GM23248 (cell line): ENCODE results near the gene RAB8B. TPM values are rescaled to one million over a fixed set of nuclear protein-coding genes. Genes with fewer than 3 reads are reported as not detected.
A peak's percentile ranks its signal among the peaks of the same experiment; 100 is the strongest.

ENCODE experiments used
- DNase-seq: peaks from one replicate; pipeline ENCODE4 v3.0.0-alpha.2; 2015
- H2AFZ ChIP-seq: fragments of 200-600 bp; sonication (generic); 2 replicates; pipeline ENCODE4 v1.6.1; 2016; ENCODE audit warnings: antibody characterized with exemption
- H3F3A ChIP-seq: fragments of 200-600 bp; sonication (generic); 2 replicates; pipeline ENCODE4 v1.6.1; 2016; ENCODE audit warnings: mild to moderate bottlenecking, antibody characterized with exemption, mixed run types; ENCODE audit not compliant: insufficient read depth
- H3K27ac ChIP-seq: fragments of 200-600 bp; sonication (generic); 2 replicates; pipeline ENCODE4 v1.5.1; 2016; ENCODE audit warnings: mild to moderate bottlenecking
- H3K27me3 ChIP-seq: fragments of 200-600 bp; sonication (generic); replicated peaks from 2 replicates; pipeline ENCODE4 v1.6.1; 2016; ENCODE audit warnings: mild to moderate bottlenecking; ENCODE audit not compliant: insufficient read depth
- H3K36me3 ChIP-seq: fragments of 200-600 bp; sonication (generic); 2 replicates; pipeline ENCODE4 v1.6.1; 2016; ENCODE audit warnings: low read depth, mild to moderate bottlenecking
- H3K4me1 ChIP-seq: fragments of 200-600 bp; sonication (generic); 2 replicates; pipeline ENCODE4 v1.6.1; 2016; ENCODE audit warnings: mild to moderate bottlenecking; ENCODE audit not compliant: insufficient read depth
- H3K4me2 ChIP-seq: fragments of 200-600 bp; sonication (generic); one replicate; pipeline ENCODE4 v1.6.1; 2016; ENCODE audit warnings: mild to moderate bottlenecking; ENCODE audit not compliant: unreplicated experiment
- H3K4me3 ChIP-seq: fragments of 200-600 bp; sonication (generic); 2 replicates; pipeline ENCODE4 v1.5.1; 2016; ENCODE audit warnings: mild to moderate bottlenecking
- H3K79me2 ChIP-seq: fragments of 200-600 bp; sonication (generic); 2 replicates; pipeline ENCODE4 v1.6.1; 2016; ENCODE audit warnings: mild to moderate bottlenecking; ENCODE audit not compliant: insufficient read depth
- H3K9ac ChIP-seq: fragments of 200-600 bp; sonication (generic); 2 replicates; pipeline ENCODE4 v1.6.1; 2016; ENCODE audit warnings: mild to moderate bottlenecking
- H3K9me2 ChIP-seq: fragments of 200-600 bp; sonication (generic); 2 replicates; pipeline ENCODE4 v1.6.1; 2016; ENCODE audit warnings: mixed run types, mild to moderate bottlenecking, moderate library complexity; ENCODE audit not compliant: insufficient read depth
- H3K9me3 ChIP-seq: fragments of 200-600 bp; sonication (generic); one replicate; pipeline ENCODE4 v1.6.1; 2017; ENCODE audit warnings: low read depth
- H4K20me1 ChIP-seq: fragments of 200-600 bp; sonication (generic); 2 replicates; pipeline ENCODE4 v1.6.0; 2016; ENCODE audit not compliant: insufficient read depth
- EZH2 ChIP-seq: fragments of 200-600 bp; sonication (generic); IDR thresholded peaks from 2 replicates; pipeline ENCODE4 v1.6.1; 2018; ENCODE audit warnings: antibody characterized with exemption, mild to moderate bottlenecking; ENCODE audit not compliant: insufficient read depth, poor library complexity, severe bottlenecking
- EZH2phosphoT487 ChIP-seq: fragments of 200-600 bp; sonication (generic); IDR thresholded peaks from 2 replicates; pipeline ENCODE4 v1.6.1; 2018; ENCODE audit warnings: antibody characterized with exemption, moderate library complexity, mild to moderate bottlenecking, low read depth; ENCODE audit not compliant: insufficient read depth
- WGBS, 2 experiments: methylation state at CpG; one replicate each; pipeline ENCODE4 v1.1.6; 2015 to 2017; ENCODE audit warnings: low lambda C conversion rate in 2 of 2, low coverage in 1 of 2; ENCODE audit errors: missing lambda C conversion rate in 2 of 2; 5-methylcytosine and 5-hydroxymethylcytosine counted together
- in situ Hi-C: fragments of 300-500 bp; cut with MboI; formaldehyde crosslinking; loops from 2 replicates; pipeline ENCODE4 v1.15.0; 2020
- polyA plus RNA-seq: library from polyadenylated mRNA; unstranded; fragments of >200 nt; fragmentation: Nextera tagmentation; extraction: Ambion mirVana; gene quantifications from 2 replicates; pipeline ENCODE4 v1.2.1, GENCODE V29; 2016
- total RNA-seq: library from RNA; depleted of rRNA; stranded (reverse); fragments of >200 nt; shearing (Covaris generic); gene quantifications from 2 replicates; pipeline ENCODE4 v1.2.3, GENCODE V29; 2014

Gene RAB8B
- total and polyA plus RNA-seq, 2 experiments from 2014 or later, result 43.6 to 54.3 TPM

- Histone ChIP-seq H4K20me1 (no peaks in the 10 kb centered on the region), H3F3A (peaks cover 29% of the 10 kb centered on the region), H3K27me3 (no peaks in the 10 kb centered on the region), H3K4me2 (peak overlapping the region; percentile 85), H3K4me3 (peak overlapping the region; percentile 86), H3K9me2 (no peaks in the 10 kb centered on the region), H3K9me3 (no peaks in the 10 kb centered on the region), H3K79me2 (peaks cover 76% of the 10 kb centered on the region), H3K4me1 (peaks cover 41% of the 10 kb centered on the region), H3K27ac (no peak overlapping the region), H3K36me3 (no peaks in the 10 kb centered on the region), H3K9ac (peak overlapping the region; percentile 83; the same call in 1 of the 2 replicates), H2AFZ (no peak overlapping the region)
- in situ Hi-C loops, result no loop called here
- no peak for DNase-seq
- 83% methylated on average over 3 of the region's 3 CpGs for WGBS, 2 experiments
- TF ChIP-seq EZH2 (no peak), EZH2phosphoT487 (no peak)
These were observed 2.7 kb downstream of the RAB8B start for GRCh38 chr15:63191895-63192618.

- 89 to 91% methylated on average over 5 of the region's 5 CpGs for WGBS, 2 experiments
- in situ Hi-C loops, result no loop called here
These were observed 3.3 kb downstream of the RAB8B start for GRCh38 chr15:63192619-63193206.

GRCh38 chr15:63194302-63194701, 4.9 kb downstream of the RAB8B start:
- peak overlapping the region; percentile 30 for H3K4me2 ChIP-seq
- no peaks in the 10 kb centered on the region for H3K9me2 ChIP-seq
- 84 to 87% methylated on average over 4 of the region's 4 CpGs for WGBS, 2 experiments
- 0 out of 2 replicates have a peak overlapping the region, but pooled peaks have one; percentile 17 for H3K9ac ChIP-seq
- in situ Hi-C loops, result no loop called here
- H3K4me1 ChIP-seq, result peaks cover 46% of the 10 kb centered on the region
- H3K4me3 ChIP-seq, result peak overlapping the region; percentile 24; the same call in 1 of the 2 replicates
- TF ChIP-seq EZH2, result no peak
- TF ChIP-seq EZH2phosphoT487, result no peak
- DNase-seq, result no peak
- H4K20me1 ChIP-seq, result no peaks in the 10 kb centered on the region
- no peaks in the 10 kb centered on the region for H3K9me3 ChIP-seq
- H2AFZ ChIP-seq, result no peak overlapping the region
- no peaks in the 10 kb centered on the region for H3K27me3 ChIP-seq
- no peak overlapping the region for H3K27ac ChIP-seq
- peaks cover 99% of the 10 kb centered on the region for H3K79me2 ChIP-seq
- H3F3A ChIP-seq, result peaks cover 19% of the 10 kb centered on the region
- H3K36me3 ChIP-seq, result no peaks in the 10 kb centered on the region

More at GRCh38 chr15:63192619-63193206, 3.3 kb downstream of the RAB8B start:
- H3K36me3 ChIP-seq, result no peaks in the 10 kb centered on the region
- H3F3A ChIP-seq, result peaks cover 29% of the 10 kb centered on the region
- DNase-seq, result no peak
- H3K9me3 ChIP-seq, result no peaks in the 10 kb centered on the region
- H3K9me2 ChIP-seq, result no peaks in the 10 kb centered on the region
- H3K27ac ChIP-seq, result no peak overlapping the region
- TF ChIP-seq EZH2phosphoT487 (no peak), EZH2 (no peak)
- no peak overlapping the region for H2AFZ ChIP-seq
- H3K79me2 ChIP-seq, result peaks cover 83% of the 10 kb centered on the region
- H3K9ac ChIP-seq, result no peak overlapping the region
- H3K4me2 ChIP-seq, result no peak overlapping the region
- no peaks in the 10 kb centered on the region for H4K20me1 ChIP-seq
- H3K4me1 ChIP-seq, result peaks cover 41% of the 10 kb centered on the region
- H3K4me3 ChIP-seq, result 0 out of 2 replicates have a peak overlapping the region, but pooled peaks have one; percentile 3
- H3K27me3 ChIP-seq, result no peaks in the 10 kb centered on the region

GRCh38 chr15:63194880-63195568, 5.6 kb downstream of the RAB8B start:
- H3K9ac ChIP-seq, result no peak overlapping the region
- H3K9me2 ChIP-seq, result no peaks in the 10 kb centered on the region
- H3K9me3 ChIP-seq, result no peaks in the 10 kb centered on the region
- H3K4me3 ChIP-seq, result no peak overlapping the region
- WGBS, 2 experiments, result 42 to 47% methylated on average over 4 of the region's 4 CpGs
- no peak overlapping the region for H2AFZ ChIP-seq
- peak overlapping the region; percentile 30 for H3K4me2 ChIP-seq
- no peaks in the 10 kb centered on the region for H3K27me3 ChIP-seq
- no peak overlapping the region for H3K27ac ChIP-seq
- H3K36me3 ChIP-seq, result 0 out of 2 replicates have a peak, but pooled peaks cover 2% of the 10 kb centered on the region
- H3F3A ChIP-seq, result peaks cover 18% of the 10 kb centered on the region
- H4K20me1 ChIP-seq, result no peaks in the 10 kb centered on the region
- peaks cover 100% of the 10 kb centered on the region for H3K79me2 ChIP-seq
- in situ Hi-C loops, result no loop called here
- peaks cover 47% of the 10 kb centered on the region for H3K4me1 ChIP-seq
- DNase-seq, result no peak
- TF ChIP-seq EZH2phosphoT487 (no peak), EZH2 (no peak)
